A549 (cell line): ENCODE data around the gene CDK10. TPM values are rescaled to one million over a fixed set of nuclear protein-coding genes. Genes with fewer than 3 reads are reported as not detected.

ENCODE experiments used
- ATAC-seq, 2 experiments: fragments of 200-7000 bp in 1 of 2; fragments of >200 bp in 1 of 2; cut with Nextera tagmentation in 1 of 2; cut with Tn5 transposase in 1 of 2; 3 replicates each; pipeline versions ENCODE4 v1.8.0 to v1.9.1; 2018 to 2020; ENCODE audit warnings: mild to moderate bottlenecking in 1 of 2, moderate library complexity in 1 of 2
- CTCF ChIA-PET: fragments of 300-600 bp; sonication (Branson Sonifier 250); formaldehyde crosslinking; extraction: SDS; loops from one replicate; lab custom pipeline; 2021; ENCODE audit warnings: antibody characterized with exemption, inconsistent platforms; lab: Yijun Ruan, JAX
- POLR2A ChIA-PET: fragments of 350-600 bp; formaldehyde crosslinking; extraction: SDS; loops from one replicate; lab custom pipeline; 2021; ENCODE audit warnings: antibody characterized with exemption, inconsistent platforms; lab: Yijun Ruan, JAX
- DNase-seq, 2 experiments: peaks; one replicate each; pipeline versions ENCODE4 v3.0.0 to v3.0.0-alpha.2; 2011 to 2016; ENCODE audit warnings: low read depth in 1 of 2, low spot score in 1 of 2
- FAIRE-seq: peaks from 2 replicates; lab custom pipeline; 2011; peaks lifted over from hg19 to GRCh38; lab: Jason Lieb, UNC
- H3K27ac ChIP-seq, 2 experiments: fragments of >200 bp; sonication (Bioruptor Twin); formaldehyde crosslinking; 3 replicates each; pipeline ENCODE4 v1.5.1; 2016 to 2017
- H3K4me1 ChIP-seq: fragments of >200 bp; sonication (Bioruptor Twin); formaldehyde crosslinking; 3 replicates; pipeline ENCODE4 v1.6.1; 2016
- H3K4me2 ChIP-seq: fragments of >200 bp; sonication (Bioruptor Twin); formaldehyde crosslinking; 3 replicates; pipeline ENCODE4 v1.6.1; 2016
- H3K4me3 ChIP-seq: fragments of >200 bp; sonication (Bioruptor Twin); formaldehyde crosslinking; 3 replicates; pipeline ENCODE4 v1.5.1; 2016
- H3K9me3 ChIP-seq: fragments of >200 bp; sonication (Bioruptor Twin); formaldehyde crosslinking; 3 replicates; pipeline ENCODE4 v1.6.1; 2016
- BHLHE40 ChIP-seq: IDR thresholded peaks from 2 replicates; pipeline ENCODE4 v1.6.1; 2012; ENCODE audit warnings: low read depth, low read length, inconsistent platforms
- CBX2 ChIP-seq: fragments of 200-600 bp; sonication (generic); IDR thresholded peaks from 2 replicates; pipeline ENCODE4 v1.6.1; 2016; ENCODE audit warnings: low read depth, mild to moderate bottlenecking, borderline replicate concordance
- CBX8 ChIP-seq: fragments of 200-600 bp; sonication (generic); IDR thresholded peaks from 2 replicates; pipeline ENCODE4 v1.6.1; 2016
- CHD2 ChIP-seq: fragments of 150-350 bp; IDR thresholded peaks from 2 replicates; pipeline ENCODE4 v1.6.1; 2014; ENCODE audit warnings: low read length; ENCODE audit not compliant: partially characterized antibody
- EHF ChIP-seq: fragments of 250-450 bp; sonication (Bioruptor Pico); IDR thresholded peaks from 2 replicates; pipeline ENCODE4 v1.5.0; 2020; ENCODE audit warnings: mild to moderate bottlenecking
- EHMT2 ChIP-seq: fragments of 200-600 bp; sonication (generic); IDR thresholded peaks from 2 replicates; pipeline ENCODE4 v1.6.1; 2016; ENCODE audit warnings: antibody characterized with exemption, low read depth, mild to moderate bottlenecking, moderate library complexity
- EP300 ChIP-seq, 2 experiments: fragments of >200 bp; sonication (Bioruptor Twin); formaldehyde crosslinking; IDR thresholded peaks; 2 replicates in 1 of 2; 3 replicates in 1 of 2; pipeline ENCODE4 v1.6.1; 2016 to 2017
- FOSB ChIP-seq: fragments of 250-450 bp; sonication (Bioruptor Pico); IDR thresholded peaks from 2 replicates; pipeline ENCODE4 v1.5.0; 2020; ENCODE audit warnings: mild to moderate bottlenecking, moderate library complexity
- FOSL2 ChIP-seq, 2 experiments: fragments of 450-650 bp in 1 of 2; fragments of >200 bp in 1 of 2; sonication (Bioruptor Twin) in 1 of 2; formaldehyde crosslinking; IDR thresholded peaks; 2 replicates each; pipeline versions ENCODE4 v1.5.0 to v1.6.1; 2016 to 2020; ENCODE audit warnings: mild to moderate bottlenecking in 1 of 2, moderate library complexity in 1 of 2
- HDAC2 ChIP-seq: fragments of 200-600 bp; sonication (generic); IDR thresholded peaks from 2 replicates; pipeline ENCODE4 v1.6.1; 2016
- HOXB5 ChIP-seq: fragments of 250-450 bp; sonication (Bioruptor Pico); IDR thresholded peaks from 2 replicates; pipeline ENCODE4 v1.5.0; 2020; ENCODE audit warnings: mild to moderate bottlenecking, moderate library complexity
- JUN ChIP-seq, 2 experiments: fragments of >200 bp; sonication (Bioruptor Twin); formaldehyde crosslinking; IDR thresholded peaks; 2 replicates in 1 of 2; 3 replicates in 1 of 2; pipeline ENCODE4 v1.6.1; 2016 to 2017
- KDM1A ChIP-seq: fragments of 200-600 bp; sonication (generic); IDR thresholded peaks from 2 replicates; pipeline ENCODE4 v1.6.1; 2016; ENCODE audit warnings: low read depth, mild to moderate bottlenecking
- KDM5A ChIP-seq: fragments of 200-600 bp; sonication (generic); IDR thresholded peaks from 2 replicates; pipeline ENCODE4 v1.6.1; 2016; ENCODE audit warnings: antibody characterized with exemption, mild to moderate bottlenecking
- MYC ChIP-seq: IDR thresholded peaks from 2 replicates; pipeline ENCODE4 v1.6.1; 2012; ENCODE audit warnings: mild to moderate bottlenecking, inconsistent platforms, low read length, improper control_type of control experiment, borderline replicate concordance
- NR3C1 ChIP-seq: fragments of >200 bp; sonication (Bioruptor Twin); formaldehyde crosslinking; IDR thresholded peaks from 3 replicates; pipeline ENCODE4 v1.6.1; 2017
- PHF8 ChIP-seq: fragments of 200-600 bp; sonication (generic); IDR thresholded peaks from 2 replicates; pipeline ENCODE4 v1.6.1; 2016; ENCODE audit warnings: low read depth, mild to moderate bottlenecking, antibody characterized with exemption, moderate library complexity, borderline replicate concordance
- POLR2AphosphoS2 ChIP-seq: conservative IDR thresholded peaks from 2 replicates; pipeline ENCODE4 v1.6.1; 2012; ENCODE audit warnings: low read length, improper control_type of control experiment, inconsistent platforms
- RAD21 ChIP-seq, 2 experiments: fragments of >200 bp in 1 of 2; sonication (Bioruptor Twin) in 1 of 2; formaldehyde crosslinking in 1 of 2; IDR thresholded peaks in 1 of 2; conservative IDR thresholded peaks in 1 of 2; 2 replicates in 1 of 2; 3 replicates in 1 of 2; pipeline ENCODE4 v1.6.1; 2012 to 2018; ENCODE audit warnings: inconsistent platforms in 1 of 2
- RCOR1 ChIP-seq: fragments of 150-350 bp; IDR thresholded peaks from 2 replicates; pipeline ENCODE4 v1.6.1; 2014; ENCODE audit warnings: antibody characterized with exemption, low read length, low read depth
- RFX5 ChIP-seq: fragments of 450-650 bp; IDR thresholded peaks from 2 replicates; pipeline ENCODE4 v1.7.1; 2014; ENCODE audit warnings: antibody characterized with exemption, mild to moderate bottlenecking, moderate library complexity
- RNF2 ChIP-seq: fragments of 200-600 bp; sonication (generic); IDR thresholded peaks from 2 replicates; pipeline ENCODE4 v1.6.1; 2016; ENCODE audit warnings: low read depth, mild to moderate bottlenecking, antibody characterized with exemption, moderate library complexity, borderline replicate concordance
- ZFP36 ChIP-seq: fragments of 450-650 bp; IDR thresholded peaks from 2 replicates; pipeline ENCODE4 v1.6.1; 2014; ENCODE audit warnings: borderline replicate concordance; ENCODE audit not compliant: partially characterized antibody
- ZSCAN20 ChIP-seq: fragments of 250-450 bp; sonication (Bioruptor Pico); IDR thresholded peaks from 2 replicates; pipeline ENCODE4 v1.8.0; 2022; ENCODE audit warnings: mild to moderate bottlenecking, moderate library complexity
- WGBS: methylation state at CpG from one replicate; pipeline ENCODE4 v1.1.6; 2017; ENCODE audit errors: missing lambda C conversion rate; 5-methylcytosine and 5-hydroxymethylcytosine counted together
- polyA plus RNA-seq, 4 experiments: library from polyadenylated mRNA; depleted of rRNA in 3 of 4; stranded (reverse); fragments of >200 nt; fragmentation: RNase III in 1 of 4; extraction: RNeasy Plus Mini Kit Qiagen cat#74134 plus additional on column Dnase treatment in 1 of 4; gene quantifications; 2 replicates in 3 of 4; 3 replicates in 1 of 4; pipeline ENCODE4 v1.2.3, GENCODE V29; 2011 to 2017
- TF ChIP-seq, protein P1 (sequence below): IDR thresholded peaks from 2 replicates; pipeline ENCODE4 v1.6.1; 2012; ENCODE audit warnings: low read depth, borderline replicate concordance
- TF ChIP-seq, protein P2 (sequence below): fragments of 200-600 bp; sonication (generic); IDR thresholded peaks from 2 replicates; pipeline ENCODE4 v1.6.1; 2016; ENCODE audit warnings: antibody characterized with exemption, mild to moderate bottlenecking, moderate library complexity
- TF ChIP-seq, protein P3 (sequence below): fragments of >200 bp; sonication (Bioruptor Twin); formaldehyde crosslinking; IDR thresholded peaks from 3 replicates; pipeline ENCODE4 v1.5.1; 2016
- TF ChIP-seq, protein P4 (sequence below): IDR thresholded peaks from 2 replicates; pipeline ENCODE4 v1.6.1; 2012

The CDK10 gene
- polyA plus RNA-seq, 2 of the 4 experiments (the other 2 are of a cell fraction): 35.9 to 55.3 TPM

DNA sequence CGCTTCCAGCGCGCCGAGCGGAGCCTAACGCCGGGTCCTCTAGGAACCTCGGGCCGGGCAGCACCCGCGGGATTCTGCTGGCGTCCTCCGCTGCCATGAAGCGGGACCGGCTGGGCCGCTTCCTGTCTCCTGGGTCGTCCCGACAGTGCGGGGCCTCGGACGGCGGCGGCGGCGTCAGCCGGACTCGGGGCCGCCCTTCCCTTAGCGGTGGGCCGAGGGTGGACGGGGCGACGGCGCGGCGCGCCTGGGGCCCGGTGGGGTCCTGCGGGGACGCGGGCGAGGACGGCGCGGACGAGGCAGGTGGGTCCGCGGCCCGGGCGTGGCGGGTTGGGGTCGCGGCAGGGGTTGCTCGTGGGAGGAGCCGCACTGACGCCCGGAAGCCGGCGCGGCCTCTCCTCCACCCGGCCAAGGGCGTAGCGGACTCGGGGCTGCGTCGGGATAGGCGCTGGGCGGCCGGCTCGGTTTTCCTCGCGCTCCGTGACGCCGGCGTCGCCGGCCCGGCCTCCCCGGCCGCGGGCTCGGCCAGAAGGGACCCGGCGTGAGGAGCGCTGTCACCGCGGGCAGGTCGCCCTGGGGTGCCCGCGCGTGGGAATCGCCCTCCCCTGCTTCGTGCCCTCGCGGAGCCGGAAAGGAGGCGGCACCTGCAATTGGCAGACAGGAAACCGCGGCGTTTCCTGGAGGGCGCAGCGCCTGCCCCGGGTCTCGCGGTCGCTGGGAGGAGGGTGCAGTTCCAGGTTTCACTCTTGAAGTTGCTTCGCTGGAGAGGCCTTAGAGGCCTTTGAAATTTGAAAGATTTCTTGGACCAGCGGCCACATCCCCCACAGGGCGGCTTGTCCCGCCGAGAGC, 35.3 kb downstream of the CDK10 start:
- Histone ChIP-seq H3K4me1 (peaks cover 32% of the 10 kb centered on the region), H3K4me3 (peak overlapping the region; percentile 94), H3K9me3 (no peaks in the 10 kb centered on the region), H3K27ac (peak overlapping the region; percentile 96 to 99)
- ChIA-PET POLR2A (no interaction called here), CTCF (interaction anchor here (2.1 to 3.4 kb wide), 2 partner anchors 16 to 22 kb away, joined by 10 to 14 read pairs; no protein-coding TSS in a partner anchor)
- DNase-seq: peak; percentile 42 to 56
- WGBS: 0% methylated on average over 30 of the region's 112 CpGs
- ATAC-seq: peak; percentile 39 to 50
- FAIRE-seq: no peak
- no peak for TF ChIP-seq ZFP36
- no peak for TF ChIP-seq EP300 (IDR thresholded peaks at IDR 0.05)
- TF ChIP-seq CHD2: peak; percentile 72
- TF ChIP-seq HDAC2: no peak
- TF ChIP-seq HOXB5: no peak
- no peak for TF ChIP-seq RCOR1
- no peak for TF ChIP-seq MYC
- TF ChIP-seq KDM5A: no peak
- no peak for TF ChIP-seq CBX2
- no peak for TF ChIP-seq ZSCAN20 (CRISPR knock-in tag)
- no peak for TF ChIP-seq EHF (CRISPR knock-in tag)
- TF ChIP-seq, protein P1, sequence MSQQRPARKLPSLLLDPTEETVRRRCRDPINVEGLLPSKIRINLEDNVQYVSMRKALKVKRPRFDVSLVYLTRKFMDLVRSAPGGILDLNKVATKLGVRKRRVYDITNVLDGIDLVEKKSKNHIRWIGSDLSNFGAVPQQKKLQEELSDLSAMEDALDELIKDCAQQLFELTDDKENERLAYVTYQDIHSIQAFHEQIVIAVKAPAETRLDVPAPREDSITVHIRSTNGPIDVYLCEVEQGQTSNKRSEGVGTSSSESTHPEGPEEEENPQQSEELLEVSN: 0 out of 2 replicates have a peak, but pooled peaks have one; percentile 32
- peak; percentile 10; the same call in 1 of the 2 replicates for TF ChIP-seq PHF8
- no peak for TF ChIP-seq BHLHE40
- TF ChIP-seq RAD21 (conservative IDR thresholded peaks at IDR 0.05 in 1 of 2, IDR thresholded peaks at IDR 0.05 in 1 of 2): no peak
- no peak for TF ChIP-seq KDM1A
- TF ChIP-seq CBX8: no peak
- TF ChIP-seq NR3C1: no peak
- TF ChIP-seq FOSB: no peak
- TF ChIP-seq POLR2AphosphoS2: no peak
- no peak for TF ChIP-seq FOSL2 (IDR thresholded peaks at IDR 0.05)
- peak; percentile 2; the same call in 1 of the 2 replicates for TF ChIP-seq FOSL2 (CRISPR knock-in tag; IDR thresholded peaks at IDR 0.05)
- no peak for TF ChIP-seq RNF2
- TF ChIP-seq, protein P2, sequence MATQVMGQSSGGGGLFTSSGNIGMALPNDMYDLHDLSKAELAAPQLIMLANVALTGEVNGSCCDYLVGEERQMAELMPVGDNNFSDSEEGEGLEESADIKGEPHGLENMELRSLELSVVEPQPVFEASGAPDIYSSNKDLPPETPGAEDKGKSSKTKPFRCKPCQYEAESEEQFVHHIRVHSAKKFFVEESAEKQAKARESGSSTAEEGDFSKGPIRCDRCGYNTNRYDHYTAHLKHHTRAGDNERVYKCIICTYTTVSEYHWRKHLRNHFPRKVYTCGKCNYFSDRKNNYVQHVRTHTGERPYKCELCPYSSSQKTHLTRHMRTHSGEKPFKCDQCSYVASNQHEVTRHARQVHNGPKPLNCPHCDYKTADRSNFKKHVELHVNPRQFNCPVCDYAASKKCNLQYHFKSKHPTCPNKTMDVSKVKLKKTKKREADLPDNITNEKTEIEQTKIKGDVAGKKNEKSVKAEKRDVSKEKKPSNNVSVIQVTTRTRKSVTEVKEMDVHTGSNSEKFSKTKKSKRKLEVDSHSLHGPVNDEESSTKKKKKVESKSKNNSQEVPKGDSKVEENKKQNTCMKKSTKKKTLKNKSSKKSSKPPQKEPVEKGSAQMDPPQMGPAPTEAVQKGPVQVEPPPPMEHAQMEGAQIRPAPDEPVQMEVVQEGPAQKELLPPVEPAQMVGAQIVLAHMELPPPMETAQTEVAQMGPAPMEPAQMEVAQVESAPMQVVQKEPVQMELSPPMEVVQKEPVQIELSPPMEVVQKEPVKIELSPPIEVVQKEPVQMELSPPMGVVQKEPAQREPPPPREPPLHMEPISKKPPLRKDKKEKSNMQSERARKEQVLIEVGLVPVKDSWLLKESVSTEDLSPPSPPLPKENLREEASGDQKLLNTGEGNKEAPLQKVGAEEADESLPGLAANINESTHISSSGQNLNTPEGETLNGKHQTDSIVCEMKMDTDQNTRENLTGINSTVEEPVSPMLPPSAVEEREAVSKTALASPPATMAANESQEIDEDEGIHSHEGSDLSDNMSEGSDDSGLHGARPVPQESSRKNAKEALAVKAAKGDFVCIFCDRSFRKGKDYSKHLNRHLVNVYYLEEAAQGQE: peak; percentile 68
- 0 out of 5 replicates have a peak, but pooled peaks of 1 of the 2 experiments have one; percentile 13 for TF ChIP-seq JUN (IDR thresholded peaks at IDR 0.05)
- TF ChIP-seq, protein P3, sequence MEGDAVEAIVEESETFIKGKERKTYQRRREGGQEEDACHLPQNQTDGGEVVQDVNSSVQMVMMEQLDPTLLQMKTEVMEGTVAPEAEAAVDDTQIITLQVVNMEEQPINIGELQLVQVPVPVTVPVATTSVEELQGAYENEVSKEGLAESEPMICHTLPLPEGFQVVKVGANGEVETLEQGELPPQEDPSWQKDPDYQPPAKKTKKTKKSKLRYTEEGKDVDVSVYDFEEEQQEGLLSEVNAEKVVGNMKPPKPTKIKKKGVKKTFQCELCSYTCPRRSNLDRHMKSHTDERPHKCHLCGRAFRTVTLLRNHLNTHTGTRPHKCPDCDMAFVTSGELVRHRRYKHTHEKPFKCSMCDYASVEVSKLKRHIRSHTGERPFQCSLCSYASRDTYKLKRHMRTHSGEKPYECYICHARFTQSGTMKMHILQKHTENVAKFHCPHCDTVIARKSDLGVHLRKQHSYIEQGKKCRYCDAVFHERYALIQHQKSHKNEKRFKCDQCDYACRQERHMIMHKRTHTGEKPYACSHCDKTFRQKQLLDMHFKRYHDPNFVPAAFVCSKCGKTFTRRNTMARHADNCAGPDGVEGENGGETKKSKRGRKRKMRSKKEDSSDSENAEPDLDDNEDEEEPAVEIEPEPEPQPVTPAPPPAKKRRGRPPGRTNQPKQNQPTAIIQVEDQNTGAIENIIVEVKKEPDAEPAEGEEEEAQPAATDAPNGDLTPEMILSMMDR: no peak
- TF ChIP-seq, protein P4, sequence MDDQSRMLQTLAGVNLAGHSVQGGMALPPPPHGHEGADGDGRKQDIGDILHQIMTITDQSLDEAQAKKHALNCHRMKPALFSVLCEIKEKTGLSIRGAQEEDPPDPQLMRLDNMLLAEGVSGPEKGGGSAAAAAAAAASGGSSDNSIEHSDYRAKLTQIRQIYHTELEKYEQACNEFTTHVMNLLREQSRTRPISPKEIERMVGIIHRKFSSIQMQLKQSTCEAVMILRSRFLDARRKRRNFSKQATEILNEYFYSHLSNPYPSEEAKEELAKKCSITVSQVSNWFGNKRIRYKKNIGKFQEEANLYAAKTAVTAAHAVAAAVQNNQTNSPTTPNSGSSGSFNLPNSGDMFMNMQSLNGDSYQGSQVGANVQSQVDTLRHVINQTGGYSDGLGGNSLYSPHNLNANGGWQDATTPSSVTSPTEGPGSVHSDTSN: peak; percentile 19
- no peak for TF ChIP-seq EHMT2
- no peak for TF ChIP-seq RFX5
- TF ChIP-seq, all 56 proteins: peak for 7
- peak overlapping the region; percentile 98 for H3K4me2 ChIP-seq
